HCT116 (cell line): ENCODE measurements around the gene HIVEP3. TPM values are rescaled to one million over a fixed set of nuclear protein-coding genes. Genes with fewer than 3 reads are reported as not detected.

Experiments
- ATAC-seq: fragments of 200-7000 bp; cut with Tn5 transposase; 2 replicates; pipeline ENCODE4 v1.9.1; 2020; ENCODE audit warnings: mild to moderate bottlenecking, moderate library complexity
- BruUV-seq: library from RNA; stranded (reverse); fragments of 400-500 nt; replicated peaks from 2 replicates; lab custom pipeline; 2021; lab: Mats Ljungman, UMichigan
- CTCF ChIA-PET: fragments of 300-600 bp; sonication (Branson Sonifier 250); formaldehyde crosslinking; loops from one replicate; lab custom pipeline; 2021; ENCODE audit warnings: antibody characterized with exemption; lab: Charles Lee
- POLR2A ChIA-PET: fragments of 300-600, 350-600 bp; sonication (Branson Sonifier 250); formaldehyde crosslinking; loops from one replicate; lab custom pipeline; 2021; ENCODE audit warnings: antibody characterized with exemption; lab: Charles Lee
- RAD21 ChIA-PET, 2 experiments: fragments of 300-600 bp; sonication (Branson Sonifier 250); formaldehyde crosslinking; loops; one replicate each; lab custom pipeline; 2023; ENCODE audit warnings: low total read pairs in 2 of 2; ENCODE audit not compliant: uncharacterized antibody in 2 of 2, unreplicated experiment in 2 of 2, low non-redundant PET in 1 of 2; lab: Charles Lee
- DNase-seq: peaks from one replicate; pipeline ENCODE4 v3.0.0-alpha.2; 2010; ENCODE audit warnings: low read depth, low spot score
- H2AFZ ChIP-seq: fragments of 200-600 bp; shearing (Covaris generic), sonication (generic); 2 replicates; pipeline ENCODE4 v1.6.1; 2017; ENCODE audit warnings: low read depth, mixed run types, mixed read lengths, antibody characterized with exemption, low read length; ENCODE audit not compliant: poor library complexity, severe bottlenecking
- H3K27ac ChIP-seq: 2 replicates; pipeline ENCODE4 v1.5.1; 2012; ENCODE audit warnings: low read depth, low read length
- H3K27me3 ChIP-seq: fragments of 200-600 bp; sonication (generic); 2 replicates; pipeline ENCODE4 v1.6.1; 2016; ENCODE audit warnings: mixed run types, low read length, mixed read lengths; ENCODE audit not compliant: insufficient read depth
- H3K36me3 ChIP-seq, 2 experiments: fragments of 200-500 bp in 1 of 2; fragments of 200-600 bp in 1 of 2; sonication (Bioruptor generic) in 1 of 2; sonication (generic) in 1 of 2; 2 replicates each; pipeline versions ENCODE4 v1.5.1 to v1.6.1; 2014 to 2016; ENCODE audit warnings: low read length in 2 of 2, inconsistent platforms in 1 of 2, mixed read lengths in 1 of 2, mixed run types in 1 of 2; ENCODE audit not compliant: insufficient read depth in 2 of 2, control insufficient read depth in 1 of 2
- H3K4me1 ChIP-seq, 2 experiments: fragments of 200-600 bp in 1 of 2; sonication (generic) in 1 of 2; 2 replicates each; pipeline versions ENCODE4 v1.5.1 to v1.6.1; 2012 to 2017; ENCODE audit warnings: low read length in 2 of 2, inconsistent platforms in 1 of 2, mild to moderate bottlenecking in 1 of 2, mixed read lengths in 1 of 2, mixed run types in 1 of 2, moderate library complexity in 1 of 2; ENCODE audit not compliant: insufficient read depth in 2 of 2, control insufficient read depth in 1 of 2
- H3K4me2 ChIP-seq: fragments of 200-600 bp; sonication (generic); 2 replicates; pipeline ENCODE4 v1.6.1; 2017; ENCODE audit warnings: mixed run types, low read length, mixed read lengths
- H3K4me3 ChIP-seq, 2 experiments: fragments of 200-600 bp in 1 of 2; sonication (generic) in 1 of 2; replicated peaks in 1 of 2; 2 replicates each; pipeline ENCODE4 v1.5.1; 2011 to 2016; ENCODE audit warnings: low read length in 2 of 2, control low read depth in 1 of 2, low read depth in 1 of 2, mild to moderate bottlenecking in 1 of 2, mixed read lengths in 1 of 2, mixed run types in 1 of 2
- H3K79me2 ChIP-seq: fragments of 200-600 bp; sonication (generic); 2 replicates; pipeline ENCODE4 v1.6.1; 2017; ENCODE audit warnings: mild to moderate bottlenecking, mixed run types, low read length, moderate library complexity, mixed read lengths; ENCODE audit not compliant: insufficient read depth
- H3K9ac ChIP-seq: fragments of 200-600 bp; sonication (generic); 2 replicates; pipeline ENCODE4 v1.6.1; 2016; ENCODE audit warnings: low read length, mixed read lengths
- H3K9me2 ChIP-seq: fragments of 200-600 bp; sonication (generic), shearing (Covaris generic); 2 replicates; pipeline ENCODE4 v1.6.1; 2017; ENCODE audit warnings: mixed run types, mild to moderate bottlenecking, moderate library complexity; ENCODE audit not compliant: insufficient read depth
- H3K9me3 ChIP-seq, 2 experiments: fragments of 200-500 bp in 1 of 2; fragments of 200-600 bp in 1 of 2; sonication (Bioruptor generic) in 1 of 2; sonication (generic) in 1 of 2; 2 replicates each; pipeline ENCODE4 v1.6.1; 2014 to 2017; ENCODE audit warnings: low read length in 2 of 2, mixed read lengths in 2 of 2, inconsistent platforms in 1 of 2, low read depth in 1 of 2, mild to moderate bottlenecking in 1 of 2, mixed run types in 1 of 2, moderate library complexity in 1 of 2; ENCODE audit not compliant: control insufficient read depth in 1 of 2, insufficient read depth in 1 of 2
- H4K20me1 ChIP-seq: fragments of 200-600 bp; sonication (generic), shearing (Covaris generic); 2 replicates; pipeline ENCODE4 v1.6.1; 2017; ENCODE audit warnings: mixed run types, mild to moderate bottlenecking, moderate library complexity; ENCODE audit not compliant: insufficient read depth
- CBX3 ChIP-seq: IDR thresholded peaks from 2 replicates; pipeline ENCODE4 v1.6.1; 2012; ENCODE audit warnings: low read depth
- ELF1 ChIP-seq: IDR thresholded peaks from 2 replicates; pipeline ENCODE4 v1.6.1; 2012; ENCODE audit warnings: low read depth, borderline replicate concordance
- EZH2phosphoT487 ChIP-seq: fragments of 200-600 bp; IDR thresholded peaks from 2 replicates; pipeline ENCODE4 v1.6.1; 2018; ENCODE audit warnings: antibody characterized with exemption, borderline replicate concordance
- FOSL1 ChIP-seq: IDR thresholded peaks from 2 replicates; pipeline ENCODE4 v1.6.1; 2012; ENCODE audit warnings: low read depth
- JUND ChIP-seq: IDR thresholded peaks from 2 replicates; pipeline ENCODE4 v1.6.1; 2012
- RAD21 ChIP-seq: IDR thresholded peaks from 2 replicates; pipeline ENCODE4 v1.6.1; 2012; ENCODE audit warnings: low read depth, mild to moderate bottlenecking
- SP1 ChIP-seq: IDR thresholded peaks from 2 replicates; pipeline ENCODE4 v1.6.1; 2012; ENCODE audit warnings: low read depth
- SRF ChIP-seq: IDR thresholded peaks from 2 replicates; pipeline ENCODE4 v1.6.1; 2012; ENCODE audit warnings: low read depth
- TCF7L2 ChIP-seq: IDR thresholded peaks from 2 replicates; pipeline ENCODE4 v1.7.0; 2011; ENCODE audit warnings: borderline replicate concordance, inconsistent platforms; ENCODE audit not compliant: insufficient read depth, insufficient read length; ENCODE audit errors: extremely low read depth
- YY1 ChIP-seq: IDR thresholded peaks from 2 replicates; pipeline ENCODE4 v1.6.1; 2011; ENCODE audit warnings: low read length, low read depth, moderate library complexity, mild to moderate bottlenecking; ENCODE audit not compliant: insufficient replicate concordance; ENCODE audit errors: extremely low read depth
- ZFX ChIP-seq: fragments of 450-650 bp; IDR thresholded peaks from 2 replicates; pipeline ENCODE4 v1.6.1; 2017
- intact Hi-C: fragments of 100-400 bp; cut with micrococcal nuclease; formaldehyde crosslinking; loops from 2 replicates; pipeline ENCODE4 v1.10.0; 2022
- total RNA-seq: library from RNA; stranded (reverse); gene quantifications from one replicate; pipeline ENCODE4 v1.2.1, GENCODE V29; 2021; ENCODE audit not compliant: unreplicated experiment
- TF ChIP-seq, protein P1 (sequence below): IDR thresholded peaks from 2 replicates; pipeline ENCODE4 v1.6.1; 2012; ENCODE audit warnings: low read depth
- TF ChIP-seq, protein P2 (sequence below): IDR thresholded peaks from 2 replicates; pipeline ENCODE4 v1.6.1; 2012
- TF ChIP-seq, protein P3 (sequence below): IDR thresholded peaks from 2 replicates; pipeline ENCODE4 v1.6.1; 2012

The HIVEP3 gene
- total RNA-seq, 1 experiment from 2014 or later = 7.1 TPM

DNA sequence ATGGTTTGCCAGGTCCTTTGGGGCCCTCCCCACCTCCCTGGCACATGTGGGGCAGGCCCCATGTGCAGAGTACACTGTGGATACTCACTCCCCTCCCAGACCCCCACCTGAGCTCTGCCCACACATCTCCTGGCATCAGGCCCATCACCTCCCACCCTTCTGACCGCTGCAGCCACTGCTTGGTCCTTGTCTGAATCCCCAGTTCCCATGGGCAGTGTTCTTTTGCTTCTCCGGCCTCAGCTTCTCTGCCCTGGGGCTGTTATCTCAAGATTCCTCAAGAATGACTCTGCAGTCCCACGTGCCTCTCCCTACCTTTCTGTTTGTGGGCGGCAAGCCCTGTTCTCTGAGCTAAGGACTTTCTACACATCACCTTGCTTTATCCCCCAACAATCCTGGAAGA lies 246.5 kb downstream of the HIVEP3 start:
- ATAC-seq = peak; percentile 82

More for the DNA sequence above, 246.5 kb downstream of the HIVEP3 start:
- Histone ChIP-seq H3K9ac (peak overlapping the region; percentile 43), H3K9me3 (no peaks in the 10 kb centered on the region), H3K27me3 (no peaks in the 10 kb centered on the region), H3K4me1 (peaks cover 45 to 52% of the 10 kb centered on the region in 2 experiments), H4K20me1 (no peaks in the 10 kb centered on the region), H3K27ac (peak overlapping the region; percentile 20), H3K4me2 (peak overlapping the region; percentile 64), H3K4me3 (peak overlapping the region in 1 of 2 experiments; percentile 15; a peak in 1 of 4 replicates), H2AFZ (peak overlapping the region; percentile 62), H3K9me2 (no peaks in the 10 kb centered on the region), H3K79me2 (no peaks in the 10 kb centered on the region), H3K36me3 (no peaks in the 10 kb centered on the region)
- ChIA-PET RAD21 (no interaction called here), POLR2A (interaction anchor here (1.1 kb wide), 1 partner anchor 9 kb away, joined by 3 read pairs; no protein-coding TSS in a partner anchor), CTCF (interaction anchor here (1.5 kb wide), 1 partner anchor 9 kb away, joined by 6 read pairs; no protein-coding TSS in a partner anchor)
- DNase-seq = peak; percentile 52
- no TSS peak for BruUV-seq
- TF ChIP-seq JUND = peak; percentile 52; the same call in 1 of the 2 replicates
- TF ChIP-seq TCF7L2 = no peak
- no peak for TF ChIP-seq SRF
- no peak for TF ChIP-seq RAD21
- TF ChIP-seq, protein P1, sequence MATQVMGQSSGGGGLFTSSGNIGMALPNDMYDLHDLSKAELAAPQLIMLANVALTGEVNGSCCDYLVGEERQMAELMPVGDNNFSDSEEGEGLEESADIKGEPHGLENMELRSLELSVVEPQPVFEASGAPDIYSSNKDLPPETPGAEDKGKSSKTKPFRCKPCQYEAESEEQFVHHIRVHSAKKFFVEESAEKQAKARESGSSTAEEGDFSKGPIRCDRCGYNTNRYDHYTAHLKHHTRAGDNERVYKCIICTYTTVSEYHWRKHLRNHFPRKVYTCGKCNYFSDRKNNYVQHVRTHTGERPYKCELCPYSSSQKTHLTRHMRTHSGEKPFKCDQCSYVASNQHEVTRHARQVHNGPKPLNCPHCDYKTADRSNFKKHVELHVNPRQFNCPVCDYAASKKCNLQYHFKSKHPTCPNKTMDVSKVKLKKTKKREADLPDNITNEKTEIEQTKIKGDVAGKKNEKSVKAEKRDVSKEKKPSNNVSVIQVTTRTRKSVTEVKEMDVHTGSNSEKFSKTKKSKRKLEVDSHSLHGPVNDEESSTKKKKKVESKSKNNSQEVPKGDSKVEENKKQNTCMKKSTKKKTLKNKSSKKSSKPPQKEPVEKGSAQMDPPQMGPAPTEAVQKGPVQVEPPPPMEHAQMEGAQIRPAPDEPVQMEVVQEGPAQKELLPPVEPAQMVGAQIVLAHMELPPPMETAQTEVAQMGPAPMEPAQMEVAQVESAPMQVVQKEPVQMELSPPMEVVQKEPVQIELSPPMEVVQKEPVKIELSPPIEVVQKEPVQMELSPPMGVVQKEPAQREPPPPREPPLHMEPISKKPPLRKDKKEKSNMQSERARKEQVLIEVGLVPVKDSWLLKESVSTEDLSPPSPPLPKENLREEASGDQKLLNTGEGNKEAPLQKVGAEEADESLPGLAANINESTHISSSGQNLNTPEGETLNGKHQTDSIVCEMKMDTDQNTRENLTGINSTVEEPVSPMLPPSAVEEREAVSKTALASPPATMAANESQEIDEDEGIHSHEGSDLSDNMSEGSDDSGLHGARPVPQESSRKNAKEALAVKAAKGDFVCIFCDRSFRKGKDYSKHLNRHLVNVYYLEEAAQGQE = no peak
- peak; percentile 37; the same call in 1 of the 2 replicates for TF ChIP-seq SP1
- TF ChIP-seq YY1 = no peak
- no peak for TF ChIP-seq EZH2phosphoT487
- TF ChIP-seq, protein P2, sequence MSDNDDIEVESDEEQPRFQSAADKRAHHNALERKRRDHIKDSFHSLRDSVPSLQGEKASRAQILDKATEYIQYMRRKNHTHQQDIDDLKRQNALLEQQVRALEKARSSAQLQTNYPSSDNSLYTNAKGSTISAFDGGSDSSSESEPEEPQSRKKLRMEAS = peak; percentile 87
- no peak for TF ChIP-seq ELF1
- TF ChIP-seq, protein P3, sequence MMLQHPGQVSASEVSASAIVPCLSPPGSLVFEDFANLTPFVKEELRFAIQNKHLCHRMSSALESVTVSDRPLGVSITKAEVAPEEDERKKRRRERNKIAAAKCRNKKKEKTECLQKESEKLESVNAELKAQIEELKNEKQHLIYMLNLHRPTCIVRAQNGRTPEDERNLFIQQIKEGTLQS = no peak
- peak; percentile 62; the same call in 1 of the 2 replicates for TF ChIP-seq FOSL1
- TF ChIP-seq ZFX = no peak
- peak; percentile 75 for TF ChIP-seq CBX3
- intact Hi-C loops = no loop called here
